GM12873 (cell line): ENCODE results near the gene NHLRC2.

Experiments
- TF ChIP-seq, protein P1 (sequence below): IDR thresholded peaks from 2 replicates; pipeline ENCODE4 v1.5.1; 2012; ENCODE audit warnings: low read depth, mild to moderate bottlenecking, moderate library complexity, low read length, control low read depth; ENCODE audit not compliant: insufficient read depth; ENCODE audit errors: missing control alignments

NHLRC2 gene

DNA sequence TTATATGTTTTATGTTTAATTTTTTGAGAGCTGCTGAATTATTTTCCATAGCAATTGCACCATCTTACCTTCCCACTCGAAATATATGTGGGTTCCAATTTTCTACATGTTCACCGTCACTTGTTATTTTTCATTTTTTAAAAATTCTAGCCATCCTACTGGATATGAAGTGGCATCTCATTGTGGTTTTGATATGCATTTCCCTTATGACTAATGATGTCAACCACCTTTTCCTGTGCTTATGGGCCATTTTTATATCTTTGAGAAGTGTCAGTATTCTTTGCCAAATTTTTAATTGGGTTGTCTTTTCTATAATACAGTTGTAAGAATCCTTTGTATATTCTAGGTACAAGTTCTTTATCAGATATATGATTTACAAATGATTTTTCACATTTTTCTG, 27.8 kb downstream of the NHLRC2 start:
- TF ChIP-seq, protein P1, sequence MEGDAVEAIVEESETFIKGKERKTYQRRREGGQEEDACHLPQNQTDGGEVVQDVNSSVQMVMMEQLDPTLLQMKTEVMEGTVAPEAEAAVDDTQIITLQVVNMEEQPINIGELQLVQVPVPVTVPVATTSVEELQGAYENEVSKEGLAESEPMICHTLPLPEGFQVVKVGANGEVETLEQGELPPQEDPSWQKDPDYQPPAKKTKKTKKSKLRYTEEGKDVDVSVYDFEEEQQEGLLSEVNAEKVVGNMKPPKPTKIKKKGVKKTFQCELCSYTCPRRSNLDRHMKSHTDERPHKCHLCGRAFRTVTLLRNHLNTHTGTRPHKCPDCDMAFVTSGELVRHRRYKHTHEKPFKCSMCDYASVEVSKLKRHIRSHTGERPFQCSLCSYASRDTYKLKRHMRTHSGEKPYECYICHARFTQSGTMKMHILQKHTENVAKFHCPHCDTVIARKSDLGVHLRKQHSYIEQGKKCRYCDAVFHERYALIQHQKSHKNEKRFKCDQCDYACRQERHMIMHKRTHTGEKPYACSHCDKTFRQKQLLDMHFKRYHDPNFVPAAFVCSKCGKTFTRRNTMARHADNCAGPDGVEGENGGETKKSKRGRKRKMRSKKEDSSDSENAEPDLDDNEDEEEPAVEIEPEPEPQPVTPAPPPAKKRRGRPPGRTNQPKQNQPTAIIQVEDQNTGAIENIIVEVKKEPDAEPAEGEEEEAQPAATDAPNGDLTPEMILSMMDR = no peak

DNA sequence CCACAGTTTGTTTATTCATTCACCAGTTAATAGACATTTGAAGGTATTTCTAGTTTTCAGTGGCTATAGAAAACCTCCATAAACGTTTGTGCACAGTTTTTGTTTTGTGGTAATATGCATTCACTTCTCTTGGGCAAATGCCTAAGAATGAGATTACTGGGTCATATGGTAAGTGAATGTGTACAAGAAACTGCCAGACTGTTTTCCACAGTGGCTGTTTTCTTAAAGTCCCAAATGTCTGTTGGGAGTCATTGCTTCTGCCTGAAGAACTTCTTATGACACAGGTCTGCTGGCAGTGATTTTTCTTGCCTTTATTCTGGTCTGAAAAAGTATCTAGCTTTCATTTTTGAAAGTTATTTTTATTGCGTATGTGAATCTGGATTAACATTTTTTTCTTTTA, 35.5 kb downstream of the NHLRC2 start:
- TF ChIP-seq, protein P1 = no peak

DNA sequence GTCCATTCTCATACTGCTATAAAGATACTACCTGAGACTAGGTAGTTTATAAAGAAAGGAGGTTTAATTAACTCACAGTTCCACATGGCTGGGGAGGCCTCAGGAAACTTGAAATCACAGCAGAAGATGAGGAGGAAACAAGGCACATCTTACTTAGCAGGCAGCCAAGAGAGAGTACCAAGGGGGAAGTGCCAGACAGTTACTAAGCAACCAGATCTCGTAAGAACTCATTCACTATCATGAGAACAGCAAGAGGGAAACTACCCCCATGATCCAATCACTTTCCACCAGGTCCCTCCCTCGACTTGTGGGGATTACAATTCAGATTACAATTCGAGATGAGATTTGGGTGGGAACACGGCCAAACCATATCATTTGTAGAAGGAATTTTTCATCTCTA, 36.3 kb downstream of the NHLRC2 start:
- TF ChIP-seq, protein P1 = no peak

DNA sequence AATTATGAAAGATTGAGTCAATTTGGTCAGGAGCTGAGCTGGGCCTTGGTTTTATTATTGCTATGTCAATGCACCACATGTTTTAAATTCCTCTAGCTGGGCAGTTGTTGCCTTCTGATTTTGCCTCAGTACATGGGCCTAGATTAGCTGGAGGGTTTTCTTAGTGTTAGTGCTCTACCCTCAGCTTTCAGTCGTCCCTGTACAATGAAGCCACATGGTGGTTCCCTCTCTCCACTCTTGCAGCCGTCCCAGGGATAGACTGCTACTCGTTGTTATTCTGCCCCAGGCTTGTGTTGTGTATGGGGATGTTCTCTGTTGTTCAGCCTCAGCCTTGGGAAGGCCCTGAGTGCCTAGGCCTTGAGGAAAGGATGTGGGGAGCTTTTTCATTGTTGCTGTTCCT, 37.0 kb downstream of the NHLRC2 start:
- TF ChIP-seq, protein P1 = no peak

DNA sequence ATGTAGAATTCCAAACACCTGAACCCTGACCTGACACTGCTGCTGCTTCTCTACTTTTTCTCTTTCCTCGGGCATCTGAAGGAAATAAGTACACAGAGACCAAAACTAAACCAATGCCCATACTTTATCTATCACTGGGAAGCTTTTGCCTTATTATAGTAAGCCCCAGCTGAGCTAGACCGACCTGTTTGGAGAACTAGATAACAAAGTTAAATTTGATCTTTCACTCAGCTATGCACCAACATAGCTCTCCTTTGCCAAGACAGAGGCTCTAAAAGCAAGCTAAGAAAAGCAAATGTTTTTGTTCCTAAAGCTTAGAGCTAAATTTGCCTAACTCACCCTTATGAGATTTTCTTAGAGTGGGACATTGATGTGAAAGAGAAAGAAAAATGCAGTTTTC, 39.1 kb downstream of the NHLRC2 start:
- TF ChIP-seq, protein P1 = no peak

DNA sequence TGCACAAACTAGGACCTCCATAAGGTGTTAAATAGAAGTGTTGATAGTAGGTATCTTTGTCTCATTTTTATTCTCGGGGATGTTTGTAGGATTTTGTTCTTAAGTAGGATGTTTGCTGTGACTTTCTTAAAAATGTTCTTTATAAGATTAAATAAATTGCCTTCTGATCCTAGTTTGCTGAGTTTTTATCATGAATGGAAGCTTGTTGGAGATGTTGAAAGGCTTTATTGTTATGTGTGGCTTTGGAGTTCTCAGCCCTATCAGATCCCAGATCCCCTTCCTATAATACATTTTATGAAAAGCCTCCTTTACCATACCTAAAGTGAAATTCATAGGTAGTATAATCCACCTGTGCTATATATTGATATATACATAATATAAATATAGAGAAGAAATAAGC, 40.1 kb downstream of the NHLRC2 start:
- TF ChIP-seq, protein P1 = no peak

DNA sequence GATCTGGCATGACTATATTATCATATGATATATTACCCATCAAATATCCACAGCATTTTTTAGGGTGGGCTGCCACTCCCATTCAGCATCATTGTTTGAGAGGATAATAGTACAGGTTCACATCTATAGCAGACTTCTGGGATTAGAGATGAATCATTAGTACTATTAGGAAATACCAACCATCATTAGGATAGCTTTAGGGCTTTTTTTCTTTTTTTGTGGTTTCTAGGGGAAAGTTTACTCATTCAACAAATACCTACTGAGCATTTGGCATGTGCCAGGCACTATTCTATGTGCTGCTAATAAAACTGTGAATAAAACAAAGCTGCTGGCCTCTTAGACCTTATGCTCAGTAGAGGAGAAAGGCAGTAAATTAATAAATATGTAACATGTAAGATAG, 40.6 kb downstream of the NHLRC2 start:
- TF ChIP-seq, protein P1 = no peak
